H9 (cell line): ENCODE measurements around the gene DHH. TPM values are rescaled to one million over a fixed set of nuclear protein-coding genes. Genes with fewer than 3 reads are reported as not detected.
A peak's percentile ranks its signal among the peaks of the same experiment; 100 is the strongest.

Experiments used
- DNase-seq: peaks from one replicate; pipeline ENCODE4 v3.0.0-alpha.2; 2017
- H2AFZ ChIP-seq: one replicate; pipeline ENCODE4 v1.6.1; 2013; ENCODE audit warnings: mild to moderate bottlenecking, low read length, control low read depth, moderate library complexity
- H2AK5ac ChIP-seq: 2 replicates; pipeline ENCODE4 v1.6.1; 2013; ENCODE audit warnings: low read length, control low read depth, mixed read lengths; ENCODE audit not compliant: insufficient read length
- H2BK120ac ChIP-seq: one replicate; pipeline ENCODE4 v1.6.1; 2013; ENCODE audit warnings: low read depth, mild to moderate bottlenecking, low read length, control low read depth, inconsistent platforms; ENCODE audit not compliant: poor library complexity, severe bottlenecking
- H2BK12ac ChIP-seq: 2 replicates; pipeline ENCODE4 v1.6.1; 2013; ENCODE audit warnings: low read length, control low read depth, mixed read lengths, low read depth; ENCODE audit not compliant: insufficient read length
- H2BK15ac ChIP-seq: 2 replicates; pipeline ENCODE4 v1.6.1; 2013; ENCODE audit warnings: low read depth, low read length, control low read depth
- H2BK20ac ChIP-seq: one replicate; pipeline ENCODE4 v1.6.1; 2013; ENCODE audit warnings: low read depth, mild to moderate bottlenecking, low read length, control low read depth, inconsistent platforms; ENCODE audit not compliant: poor library complexity, severe bottlenecking
- H2BK5ac ChIP-seq: 2 replicates; pipeline ENCODE4 v1.6.1; 2013; ENCODE audit warnings: low read length, control low read depth, mixed read lengths; ENCODE audit not compliant: insufficient read length
- H3K14ac ChIP-seq: 2 replicates; pipeline ENCODE4 v1.6.1; 2013; ENCODE audit warnings: low read length, control low read depth; ENCODE audit not compliant: insufficient read depth
- H3K18ac ChIP-seq: 2 replicates; pipeline ENCODE4 v1.6.1; 2013; ENCODE audit warnings: low read depth, mild to moderate bottlenecking, mixed read lengths, low read length, control low read depth; ENCODE audit not compliant: insufficient read length
- H3K23ac ChIP-seq: 2 replicates; pipeline ENCODE4 v1.6.1; 2013; ENCODE audit warnings: low read length, control low read depth, mixed read lengths, low read depth; ENCODE audit not compliant: insufficient read length
- H3K23me2 ChIP-seq: 2 replicates; pipeline ENCODE4 v1.6.1; 2013; ENCODE audit warnings: low read depth, mild to moderate bottlenecking, mixed read lengths, low read length, control low read depth; ENCODE audit not compliant: insufficient read length, poor library complexity, severe bottlenecking
- H3K27ac ChIP-seq: 2 replicates; pipeline ENCODE4 v1.5.1; 2013; ENCODE audit warnings: low read length, control low read depth, mixed read lengths, low read depth; ENCODE audit not compliant: insufficient read length
- H3K27me3 ChIP-seq: 2 replicates; pipeline ENCODE4 v1.6.1; 2013; ENCODE audit warnings: low read length, control low read depth, inconsistent platforms; ENCODE audit not compliant: insufficient read depth
- H3K4ac ChIP-seq: 2 replicates; pipeline ENCODE4 v1.6.1; 2013; ENCODE audit warnings: low read depth, mild to moderate bottlenecking, control low read depth, inconsistent platforms, low read length, moderate library complexity
- H3K4me1 ChIP-seq: 2 replicates; pipeline ENCODE4 v1.6.1; 2013; ENCODE audit warnings: low read length, control low read depth, inconsistent platforms; ENCODE audit not compliant: insufficient read depth
- H3K4me2 ChIP-seq: 2 replicates; pipeline ENCODE4 v1.6.1; 2013; ENCODE audit warnings: low read length, control low read depth, mixed read lengths; ENCODE audit not compliant: insufficient read length, insufficient read depth
- H3K56ac ChIP-seq: 2 replicates; pipeline ENCODE4 v1.6.1; 2013; ENCODE audit warnings: low read depth, mild to moderate bottlenecking, mixed read lengths, low read length, control low read depth; ENCODE audit not compliant: insufficient read length
- H3K79me1 ChIP-seq: 2 replicates; pipeline ENCODE4 v1.6.1; 2013; ENCODE audit warnings: low read depth, mild to moderate bottlenecking, moderate library complexity, low read length, control low read depth, inconsistent platforms; ENCODE audit not compliant: insufficient read depth, poor library complexity, severe bottlenecking
- H3K79me2 ChIP-seq: 2 replicates; pipeline ENCODE4 v1.6.1; 2013; ENCODE audit warnings: low read length, control low read depth, inconsistent platforms; ENCODE audit not compliant: insufficient read depth
- H3K9ac ChIP-seq: 2 replicates; pipeline ENCODE4 v1.6.1; 2013; ENCODE audit warnings: low read length, control low read depth, mixed read lengths; ENCODE audit not compliant: insufficient read length; ENCODE audit errors: extremely low read depth
- H3K9me3 ChIP-seq: one replicate; pipeline ENCODE4 v1.6.1; 2013; ENCODE audit warnings: low read depth, low read length, inconsistent platforms; ENCODE audit not compliant: control insufficient read depth
- H3T11ph ChIP-seq: one replicate; pipeline ENCODE4 v1.6.1; 2013; ENCODE audit warnings: mild to moderate bottlenecking, low read length, control low read depth, inconsistent platforms
- H4K20me1 ChIP-seq: one replicate; pipeline ENCODE4 v1.6.1; 2013; ENCODE audit not compliant: control insufficient read depth, insufficient read length, insufficient read depth
- H4K5ac ChIP-seq: 2 replicates; pipeline ENCODE4 v1.6.1; 2013; ENCODE audit warnings: low read depth, mild to moderate bottlenecking, mixed read lengths, low read length, control low read depth; ENCODE audit not compliant: insufficient read length
- H4K8ac ChIP-seq: replicated peaks from 2 replicates; pipeline ENCODE4 v1.6.1; 2013; ENCODE audit warnings: low read length, control low read depth, mixed read lengths, low read depth; ENCODE audit not compliant: insufficient read length
- H4K91ac ChIP-seq: 2 replicates; pipeline ENCODE4 v1.6.1; 2013; ENCODE audit warnings: low read depth, mild to moderate bottlenecking, moderate library complexity, mixed read lengths, low read length, control low read depth; ENCODE audit not compliant: insufficient read length
- H3K27ac Mint-ChIP-seq, 3 experiments: 2 replicates in 2 of 3; 3 replicates in 1 of 3; pipeline ENCODE4 v1.8.0; 2020 to 2021; ENCODE audit warnings: mixed read lengths in 3 of 3, mild to moderate bottlenecking in 1 of 3, moderate library complexity in 1 of 3
- H3K27me3 Mint-ChIP-seq: 2 replicates; pipeline ENCODE4 v1.8.0; 2021; ENCODE audit warnings: low read depth, mild to moderate bottlenecking, moderate library complexity, mixed read lengths
- H3K36me3 Mint-ChIP-seq, 3 experiments: 2 replicates in 2 of 3; 3 replicates in 1 of 3; pipeline ENCODE4 v1.8.0; 2020 to 2021; ENCODE audit warnings: low read depth in 3 of 3, mixed read lengths in 3 of 3; ENCODE audit not compliant: insufficient read depth in 1 of 3
- H3K4me1 Mint-ChIP-seq, 2 experiments: 2 replicates each; pipeline ENCODE4 v1.8.0; 2020; ENCODE audit warnings: mixed read lengths in 2 of 2
- H3K4me3 Mint-ChIP-seq, 2 experiments: 2 replicates in 1 of 2; 3 replicates in 1 of 2; pipeline ENCODE4 v1.8.0; 2020 to 2021; ENCODE audit warnings: mild to moderate bottlenecking in 2 of 2, mixed read lengths in 2 of 2, moderate library complexity in 1 of 2
- H3K9me3 Mint-ChIP-seq, 2 experiments: 2 replicates in 1 of 2; 3 replicates in 1 of 2; pipeline ENCODE4 v1.8.0; 2020; ENCODE audit warnings: mild to moderate bottlenecking in 2 of 2, mixed read lengths in 2 of 2, moderate library complexity in 1 of 2
- CTCF ChIP-seq: fragments of 200-600 bp; sonication (generic); conservative IDR thresholded peaks from 3 replicates; pipeline ENCODE4 v1.8.0; 2021; ENCODE audit warnings: antibody characterized with exemption, mild to moderate bottlenecking
- WGBS: extraction: QIAGEN DNeasy Blood & Tissue Kit; methylation state at CpG from one replicate; pipeline ENCODE4 v1.1.7; 2013; ENCODE audit warnings: missing lambda C conversion rate, low lambda C conversion rate, mixed read lengths; ENCODE audit not compliant: insufficient read length; ENCODE audit errors: extremely low coverage; 5-methylcytosine and 5-hydroxymethylcytosine counted together
- total RNA-seq: library from RNA; stranded (reverse); gene quantifications from 2 replicates; pipeline ENCODE4 v1.2.1, GENCODE V29; 2021

DHH gene
- total RNA-seq, 1 experiment from 2014 or later: 0.20 TPM

- H3K23me2 ChIP-seq: peaks cover 8% of the 10 kb centered on the region
- H4K20me1 ChIP-seq: no peaks in the 10 kb centered on the region
- H4K91ac ChIP-seq: no peak overlapping the region
- no peak overlapping the region for H4K8ac ChIP-seq
- H3K27me3 ChIP-seq: no peaks in the 10 kb centered on the region
- H3K4ac ChIP-seq: no peak overlapping the region
- no peak for TF ChIP-seq CTCF
- H3K56ac ChIP-seq: no peak overlapping the region
- H2BK12ac ChIP-seq: no peak overlapping the region
- no peak overlapping the region for H3K27ac ChIP-seq
- WGBS: no CpG with 5 or more reads among the region's 4 CpGs
- Mint-ChIP-seq H3K9me3 (peaks cover 15 to 19% of the 10 kb centered on the region in 2 experiments), H3K4me1 (peaks cover 23 to 31% of the 10 kb centered on the region in 2 experiments), H3K27ac (no peak overlapping the region), H3K4me3 (peak overlapping the region; percentile 86 to 99), H3K27me3 (peaks cover 4% of the 10 kb centered on the region; the same call in 1 of the 2 replicates), H3K36me3 (peaks cover 5 to 25% (median 11%) of the 10 kb centered on the region in 3 experiments)
- H3K14ac ChIP-seq: no peak overlapping the region
- peaks cover 6% of the 10 kb centered on the region for H3K79me1 ChIP-seq
- no peak overlapping the region for H2AFZ ChIP-seq
- DNase-seq: no peak
- H3K79me2 ChIP-seq: peaks cover 1% of the 10 kb centered on the region; the same call in 1 of the 2 replicates
- H2BK120ac ChIP-seq: no peak overlapping the region
- H3K18ac ChIP-seq: no peak overlapping the region
- peak overlapping the region; percentile 91 for H3K4me2 ChIP-seq
- no peak overlapping the region for H2BK20ac ChIP-seq
- H3K9me3 ChIP-seq: no peaks in the 10 kb centered on the region
- H2BK5ac ChIP-seq: no peak overlapping the region
- H3T11ph ChIP-seq: no peak overlapping the region
- peaks cover 5% of the 10 kb centered on the region; the same call in 1 of the 2 replicates for H3K4me1 ChIP-seq
- H4K5ac ChIP-seq: no peak overlapping the region
- H3K23ac ChIP-seq: no peak overlapping the region
- no peak overlapping the region for H2AK5ac ChIP-seq
- no peak overlapping the region for H2BK15ac ChIP-seq
- no peak overlapping the region for H3K9ac ChIP-seq
Observed at GRCh38 chr12:49108958-49109404, 14.4 kb upstream of the DHH start.
